H9 (cell line): ENCODE data around the gene CREB5. TPM values are rescaled to one million over a fixed set of nuclear protein-coding genes. Genes with fewer than 3 reads are reported as not detected.

Experiments
- DNase-seq: peaks from one replicate; pipeline ENCODE4 v3.0.0-alpha.2; 2017
- H2AFZ ChIP-seq: one replicate; pipeline ENCODE4 v1.6.1; 2013; ENCODE audit warnings: mild to moderate bottlenecking, low read length, control low read depth, moderate library complexity
- H2AK5ac ChIP-seq: 2 replicates; pipeline ENCODE4 v1.6.1; 2013; ENCODE audit warnings: low read length, control low read depth, mixed read lengths; ENCODE audit not compliant: insufficient read length
- H2BK120ac ChIP-seq: one replicate; pipeline ENCODE4 v1.6.1; 2013; ENCODE audit warnings: low read depth, mild to moderate bottlenecking, low read length, control low read depth, inconsistent platforms; ENCODE audit not compliant: poor library complexity, severe bottlenecking
- H2BK12ac ChIP-seq: 2 replicates; pipeline ENCODE4 v1.6.1; 2013; ENCODE audit warnings: low read length, control low read depth, mixed read lengths, low read depth; ENCODE audit not compliant: insufficient read length
- H2BK15ac ChIP-seq: 2 replicates; pipeline ENCODE4 v1.6.1; 2013; ENCODE audit warnings: low read depth, low read length, control low read depth
- H2BK20ac ChIP-seq: one replicate; pipeline ENCODE4 v1.6.1; 2013; ENCODE audit warnings: low read depth, mild to moderate bottlenecking, low read length, control low read depth, inconsistent platforms; ENCODE audit not compliant: poor library complexity, severe bottlenecking
- H2BK5ac ChIP-seq: 2 replicates; pipeline ENCODE4 v1.6.1; 2013; ENCODE audit warnings: low read length, control low read depth, mixed read lengths; ENCODE audit not compliant: insufficient read length
- H3K14ac ChIP-seq: 2 replicates; pipeline ENCODE4 v1.6.1; 2013; ENCODE audit warnings: low read length, control low read depth; ENCODE audit not compliant: insufficient read depth
- H3K18ac ChIP-seq: 2 replicates; pipeline ENCODE4 v1.6.1; 2013; ENCODE audit warnings: low read depth, mild to moderate bottlenecking, mixed read lengths, low read length, control low read depth; ENCODE audit not compliant: insufficient read length
- H3K23ac ChIP-seq: 2 replicates; pipeline ENCODE4 v1.6.1; 2013; ENCODE audit warnings: low read length, control low read depth, mixed read lengths, low read depth; ENCODE audit not compliant: insufficient read length
- H3K23me2 ChIP-seq: 2 replicates; pipeline ENCODE4 v1.6.1; 2013; ENCODE audit warnings: low read depth, mild to moderate bottlenecking, mixed read lengths, low read length, control low read depth; ENCODE audit not compliant: insufficient read length, poor library complexity, severe bottlenecking
- H3K27ac ChIP-seq: 2 replicates; pipeline ENCODE4 v1.5.1; 2013; ENCODE audit warnings: low read length, control low read depth, mixed read lengths, low read depth; ENCODE audit not compliant: insufficient read length
- H3K27me3 ChIP-seq: 2 replicates; pipeline ENCODE4 v1.6.1; 2013; ENCODE audit warnings: low read length, control low read depth, inconsistent platforms; ENCODE audit not compliant: insufficient read depth
- H3K4ac ChIP-seq: 2 replicates; pipeline ENCODE4 v1.6.1; 2013; ENCODE audit warnings: low read depth, mild to moderate bottlenecking, control low read depth, inconsistent platforms, low read length, moderate library complexity
- H3K4me1 ChIP-seq: 2 replicates; pipeline ENCODE4 v1.6.1; 2013; ENCODE audit warnings: low read length, control low read depth, inconsistent platforms; ENCODE audit not compliant: insufficient read depth
- H3K4me2 ChIP-seq: 2 replicates; pipeline ENCODE4 v1.6.1; 2013; ENCODE audit warnings: low read length, control low read depth, mixed read lengths; ENCODE audit not compliant: insufficient read length, insufficient read depth
- H3K56ac ChIP-seq: 2 replicates; pipeline ENCODE4 v1.6.1; 2013; ENCODE audit warnings: low read depth, mild to moderate bottlenecking, mixed read lengths, low read length, control low read depth; ENCODE audit not compliant: insufficient read length
- H3K79me1 ChIP-seq: 2 replicates; pipeline ENCODE4 v1.6.1; 2013; ENCODE audit warnings: low read depth, mild to moderate bottlenecking, moderate library complexity, low read length, control low read depth, inconsistent platforms; ENCODE audit not compliant: insufficient read depth, poor library complexity, severe bottlenecking
- H3K79me2 ChIP-seq: 2 replicates; pipeline ENCODE4 v1.6.1; 2013; ENCODE audit warnings: low read length, control low read depth, inconsistent platforms; ENCODE audit not compliant: insufficient read depth
- H3K9ac ChIP-seq: 2 replicates; pipeline ENCODE4 v1.6.1; 2013; ENCODE audit warnings: low read length, control low read depth, mixed read lengths; ENCODE audit not compliant: insufficient read length; ENCODE audit errors: extremely low read depth
- H3K9me3 ChIP-seq: one replicate; pipeline ENCODE4 v1.6.1; 2013; ENCODE audit warnings: low read depth, low read length, inconsistent platforms; ENCODE audit not compliant: control insufficient read depth
- H3T11ph ChIP-seq: one replicate; pipeline ENCODE4 v1.6.1; 2013; ENCODE audit warnings: mild to moderate bottlenecking, low read length, control low read depth, inconsistent platforms
- H4K20me1 ChIP-seq: one replicate; pipeline ENCODE4 v1.6.1; 2013; ENCODE audit not compliant: control insufficient read depth, insufficient read length, insufficient read depth
- H4K5ac ChIP-seq: 2 replicates; pipeline ENCODE4 v1.6.1; 2013; ENCODE audit warnings: low read depth, mild to moderate bottlenecking, mixed read lengths, low read length, control low read depth; ENCODE audit not compliant: insufficient read length
- H4K8ac ChIP-seq: replicated peaks from 2 replicates; pipeline ENCODE4 v1.6.1; 2013; ENCODE audit warnings: low read length, control low read depth, mixed read lengths, low read depth; ENCODE audit not compliant: insufficient read length
- H4K91ac ChIP-seq: 2 replicates; pipeline ENCODE4 v1.6.1; 2013; ENCODE audit warnings: low read depth, mild to moderate bottlenecking, moderate library complexity, mixed read lengths, low read length, control low read depth; ENCODE audit not compliant: insufficient read length
- H3K27ac Mint-ChIP-seq, 3 experiments: 2 replicates in 2 of 3; 3 replicates in 1 of 3; pipeline ENCODE4 v1.8.0; 2020 to 2021; ENCODE audit warnings: mixed read lengths in 3 of 3, mild to moderate bottlenecking in 1 of 3, moderate library complexity in 1 of 3
- H3K27me3 Mint-ChIP-seq: 2 replicates; pipeline ENCODE4 v1.8.0; 2021; ENCODE audit warnings: low read depth, mild to moderate bottlenecking, moderate library complexity, mixed read lengths
- H3K36me3 Mint-ChIP-seq, 3 experiments: 2 replicates in 2 of 3; 3 replicates in 1 of 3; pipeline ENCODE4 v1.8.0; 2020 to 2021; ENCODE audit warnings: low read depth in 3 of 3, mixed read lengths in 3 of 3; ENCODE audit not compliant: insufficient read depth in 1 of 3
- H3K4me1 Mint-ChIP-seq, 2 experiments: 2 replicates each; pipeline ENCODE4 v1.8.0; 2020; ENCODE audit warnings: mixed read lengths in 2 of 2
- H3K4me3 Mint-ChIP-seq, 2 experiments: 2 replicates in 1 of 2; 3 replicates in 1 of 2; pipeline ENCODE4 v1.8.0; 2020 to 2021; ENCODE audit warnings: mild to moderate bottlenecking in 2 of 2, mixed read lengths in 2 of 2, moderate library complexity in 1 of 2
- H3K9me3 Mint-ChIP-seq, 2 experiments: 2 replicates in 1 of 2; 3 replicates in 1 of 2; pipeline ENCODE4 v1.8.0; 2020; ENCODE audit warnings: mild to moderate bottlenecking in 2 of 2, mixed read lengths in 2 of 2, moderate library complexity in 1 of 2
- CTCF ChIP-seq: fragments of 200-600 bp; sonication (generic); conservative IDR thresholded peaks from 3 replicates; pipeline ENCODE4 v1.8.0; 2021; ENCODE audit warnings: antibody characterized with exemption, mild to moderate bottlenecking
- WGBS: extraction: QIAGEN DNeasy Blood & Tissue Kit; methylation state at CpG from one replicate; pipeline ENCODE4 v1.1.7; 2013; ENCODE audit warnings: missing lambda C conversion rate, low lambda C conversion rate, mixed read lengths; ENCODE audit not compliant: insufficient read length; ENCODE audit errors: extremely low coverage; 5-methylcytosine and 5-hydroxymethylcytosine counted together
- total RNA-seq: library from RNA; stranded (reverse); gene quantifications from 2 replicates; pipeline ENCODE4 v1.2.1, GENCODE V29; 2021

CREB5 gene
- total RNA-seq, 1 experiment from 2014 or later: 4.0 TPM

- no peaks in the 10 kb centered on the region for H3K27me3 Mint-ChIP-seq
- Histone ChIP-seq H4K5ac (no peak overlapping the region), H3T11ph (no peak overlapping the region), H3K79me1 (no peaks in the 10 kb centered on the region), H2BK12ac (no peak overlapping the region), H3K79me2 (no peaks in the 10 kb centered on the region), H3K56ac (no peak overlapping the region), H3K18ac (no peak overlapping the region), H3K9ac (no peak overlapping the region), H3K27me3 (no peaks in the 10 kb centered on the region), H4K8ac (no peak overlapping the region), H3K9me3 (no peaks in the 10 kb centered on the region), H3K4ac (no peak overlapping the region), H4K20me1 (no peaks in the 10 kb centered on the region), H2AFZ (no peak overlapping the region), H3K4me2 (no peak overlapping the region), H2AK5ac (no peak overlapping the region), H2BK120ac (no peak overlapping the region), H3K14ac (no peak overlapping the region), H3K4me1 (no peaks in the 10 kb centered on the region), H3K23me2 (no peaks in the 10 kb centered on the region), H2BK20ac (no peak overlapping the region), H2BK15ac (no peak overlapping the region), H4K91ac (no peak overlapping the region), H3K23ac (no peak overlapping the region), H3K27ac (no peak overlapping the region), H2BK5ac (no peak overlapping the region)
- H3K9me3 Mint-ChIP-seq: no peaks in the 10 kb centered on the region
- peaks cover 43 to 44% of the 10 kb centered on the region in 2 experiments for H3K4me1 Mint-ChIP-seq
- H3K4me3 Mint-ChIP-seq: no peak overlapping the region
- WGBS: no CpG with 5 or more reads among the region's 4 CpGs
- peaks cover 0 to 4% (median 3%) of the 10 kb centered on the region in 3 experiments; a peak in 2 of 7 replicates for H3K36me3 Mint-ChIP-seq
- H3K27ac Mint-ChIP-seq: no peak overlapping the region
- no peak for DNase-seq
- no peak for TF ChIP-seq CTCF
These were observed 332.6 kb downstream of the CREB5 start for GRCh38 chr7:28744951-28745350.
